ENCODE measurements around the gene PPP3CA.

The PPP3CA gene

DNA sequence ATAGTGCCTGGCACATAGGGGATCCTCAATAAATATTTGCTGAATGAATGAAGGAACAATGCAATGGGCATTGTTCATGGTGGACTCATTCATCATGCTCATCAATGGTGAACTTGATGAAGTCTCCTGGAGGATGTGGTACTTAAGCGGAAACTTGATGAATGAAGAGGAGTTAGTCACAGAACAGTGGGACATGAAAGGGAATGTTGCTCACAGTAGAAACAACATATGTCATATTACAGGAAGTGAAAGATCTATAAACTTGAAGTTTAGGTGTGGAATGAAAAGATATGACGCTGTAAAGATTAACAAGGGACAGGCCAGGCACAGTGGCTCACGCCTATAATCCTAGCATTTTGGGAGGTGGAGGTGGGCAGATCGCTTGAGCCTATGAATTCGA lies 224.1 kb downstream of the PPP3CA start:
- Histone ChIP-seq H3K79me2 (ENCODE audit: low read length) (no peaks in the 10 kb centered on the region), H3K27ac (ENCODE audit: low read length) (no peak overlapping the region), H4K20me1 (ENCODE audit: insufficient read depth, low read length) (no peaks in the 10 kb centered on the region), H3F3A (ENCODE audit: insufficient read depth, low read length) (no peaks in the 10 kb centered on the region), H3K4me1 (ENCODE audit: low read length) (no peaks in the 10 kb centered on the region), H3K9me3 (replicated peaks; ENCODE audit: insufficient read depth, low read length) (no peaks in the 10 kb centered on the region), H3K4me3 (ENCODE audit: low read length) (no peak overlapping the region), H3K4me2 (ENCODE audit: low read depth, low read length) (no peak overlapping the region), H3K36me3 (replicated peaks; ENCODE audit: insufficient read depth, low read length) (no peaks in the 10 kb centered on the region), H2AFZ (ENCODE audit: low read length) (no peak overlapping the region), H3K9ac (ENCODE audit: low read length) (no peak overlapping the region), H3K9me2 (replicated peaks; ENCODE audit: insufficient read depth, low read length) (no peaks in the 10 kb centered on the region), H3K27me3 (replicated peaks; ENCODE audit: insufficient read depth, low read length) (no peaks in the 10 kb centered on the region)
- DNase-seq: no peak
- TF ChIP-seq EZH2phosphoT487 (IDR thresholded peaks at IDR 0.05; ENCODE audit: low read length): no peak
- TF ChIP-seq, protein P1, sequence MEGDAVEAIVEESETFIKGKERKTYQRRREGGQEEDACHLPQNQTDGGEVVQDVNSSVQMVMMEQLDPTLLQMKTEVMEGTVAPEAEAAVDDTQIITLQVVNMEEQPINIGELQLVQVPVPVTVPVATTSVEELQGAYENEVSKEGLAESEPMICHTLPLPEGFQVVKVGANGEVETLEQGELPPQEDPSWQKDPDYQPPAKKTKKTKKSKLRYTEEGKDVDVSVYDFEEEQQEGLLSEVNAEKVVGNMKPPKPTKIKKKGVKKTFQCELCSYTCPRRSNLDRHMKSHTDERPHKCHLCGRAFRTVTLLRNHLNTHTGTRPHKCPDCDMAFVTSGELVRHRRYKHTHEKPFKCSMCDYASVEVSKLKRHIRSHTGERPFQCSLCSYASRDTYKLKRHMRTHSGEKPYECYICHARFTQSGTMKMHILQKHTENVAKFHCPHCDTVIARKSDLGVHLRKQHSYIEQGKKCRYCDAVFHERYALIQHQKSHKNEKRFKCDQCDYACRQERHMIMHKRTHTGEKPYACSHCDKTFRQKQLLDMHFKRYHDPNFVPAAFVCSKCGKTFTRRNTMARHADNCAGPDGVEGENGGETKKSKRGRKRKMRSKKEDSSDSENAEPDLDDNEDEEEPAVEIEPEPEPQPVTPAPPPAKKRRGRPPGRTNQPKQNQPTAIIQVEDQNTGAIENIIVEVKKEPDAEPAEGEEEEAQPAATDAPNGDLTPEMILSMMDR (IDR thresholded peaks at IDR 0.05; ENCODE audit: low read length): no peak
- TF ChIP-seq EZH2 (optimal IDR thresholded peaks at IDR 0.05; ENCODE audit: low read depth, low read length): no peak

DNA sequence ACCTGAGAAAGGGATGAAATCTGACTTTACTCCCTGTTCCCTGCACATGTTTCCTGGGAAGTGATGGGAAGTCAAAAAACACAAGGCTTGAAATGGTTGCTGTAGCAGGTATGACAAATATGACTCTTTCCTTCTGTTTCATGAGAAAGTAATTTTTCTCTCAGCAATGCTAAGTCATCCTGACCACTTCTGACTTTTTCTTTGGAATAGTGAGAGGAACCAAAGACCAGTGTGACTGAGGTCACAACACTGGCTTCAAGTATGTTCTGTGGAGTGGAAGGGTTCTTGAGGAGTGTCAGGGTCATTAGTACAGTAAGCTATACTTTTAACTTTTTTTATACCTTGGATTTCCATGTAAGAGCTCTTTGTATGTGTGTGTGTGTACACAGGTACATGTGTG lies 225.3 kb downstream of the PPP3CA start:
- Histone ChIP-seq H3K27ac (ENCODE audit: low read length) (no peak overlapping the region), H3K4me2 (ENCODE audit: low read depth, low read length) (no peak overlapping the region), H3K9me2 (replicated peaks; ENCODE audit: insufficient read depth, low read length) (no peaks in the 10 kb centered on the region), H3K4me3 (ENCODE audit: low read length) (no peak overlapping the region), H3K79me2 (ENCODE audit: low read length) (no peaks in the 10 kb centered on the region), H3K9ac (ENCODE audit: low read length) (no peak overlapping the region), H3F3A (ENCODE audit: insufficient read depth, low read length) (no peaks in the 10 kb centered on the region), H3K27me3 (replicated peaks; ENCODE audit: insufficient read depth, low read length) (no peaks in the 10 kb centered on the region), H3K4me1 (ENCODE audit: low read length) (no peaks in the 10 kb centered on the region), H2AFZ (ENCODE audit: low read length) (no peak overlapping the region), H3K9me3 (replicated peaks; ENCODE audit: insufficient read depth, low read length) (no peaks in the 10 kb centered on the region), H4K20me1 (ENCODE audit: insufficient read depth, low read length) (no peaks in the 10 kb centered on the region), H3K36me3 (replicated peaks; ENCODE audit: insufficient read depth, low read length) (no peaks in the 10 kb centered on the region)
- no peak for DNase-seq
- TF ChIP-seq EZH2phosphoT487 (IDR thresholded peaks at IDR 0.05; ENCODE audit: low read length): no peak
- TF ChIP-seq EZH2 (optimal IDR thresholded peaks at IDR 0.05; ENCODE audit: low read depth, low read length): no peak
- TF ChIP-seq, protein P1 (IDR thresholded peaks at IDR 0.05; ENCODE audit: low read length): no peak

DNA sequence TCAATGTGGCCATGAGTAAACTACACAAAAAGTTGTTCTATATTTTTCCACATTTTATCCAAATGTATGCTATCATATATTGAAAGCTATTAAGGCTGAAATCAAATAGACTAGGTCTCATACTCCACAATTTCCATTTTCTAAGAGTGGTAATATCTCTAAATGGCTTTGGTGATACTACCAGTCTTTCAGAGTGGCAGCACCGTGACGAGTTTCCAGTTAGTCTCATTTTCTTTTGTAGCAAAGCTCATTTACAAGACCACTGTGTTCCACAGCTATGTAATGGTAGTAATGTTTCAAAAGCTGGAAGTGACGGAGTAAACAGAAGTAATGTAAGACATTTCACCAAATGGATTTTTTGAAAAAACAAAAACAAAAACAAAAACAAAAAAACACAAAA lies 228.2 kb downstream of the PPP3CA start:
- no peaks in the 10 kb centered on the region for H4K20me1 ChIP-seq (ENCODE audit: insufficient read depth, low read length)
- no peak overlapping the region for H3K27ac ChIP-seq (ENCODE audit: low read length)
- H3K4me3 ChIP-seq (ENCODE audit: low read length): no peak overlapping the region
- H3K9me2 ChIP-seq (replicated peaks; ENCODE audit: insufficient read depth, low read length): no peaks in the 10 kb centered on the region
- no peak for TF ChIP-seq EZH2phosphoT487 (IDR thresholded peaks at IDR 0.05; ENCODE audit: low read length)
- no peak for TF ChIP-seq EZH2 (optimal IDR thresholded peaks at IDR 0.05; ENCODE audit: low read depth, low read length)
- TF ChIP-seq, protein P1 (IDR thresholded peaks at IDR 0.05; ENCODE audit: low read length): no peak
- no peak for DNase-seq
- H3K79me2 ChIP-seq (ENCODE audit: low read length): no peaks in the 10 kb centered on the region
- no peaks in the 10 kb centered on the region for H3K36me3 ChIP-seq (replicated peaks; ENCODE audit: insufficient read depth, low read length)
- no peak overlapping the region for H3K4me2 ChIP-seq (ENCODE audit: low read depth, low read length)
- H3K9me3 ChIP-seq (replicated peaks; ENCODE audit: insufficient read depth, low read length): no peaks in the 10 kb centered on the region
- H3K4me1 ChIP-seq (ENCODE audit: low read length): no peaks in the 10 kb centered on the region
- H3F3A ChIP-seq (ENCODE audit: insufficient read depth, low read length): no peaks in the 10 kb centered on the region
- no peak overlapping the region for H2AFZ ChIP-seq (ENCODE audit: low read length)
- no peak overlapping the region for H3K9ac ChIP-seq (ENCODE audit: low read length)
- H3K27me3 ChIP-seq (replicated peaks; ENCODE audit: insufficient read depth, low read length): no peaks in the 10 kb centered on the region

Data from MM.1S (cell line).